ENCODE results near the gene USP36. TPM values are rescaled to one million over a fixed set of nuclear protein-coding genes. Genes with fewer than 3 reads are reported as not detected.
"Not testable (repeated sequence)": the region's sequence is repeated elsewhere in the genome, so short reads cannot be mapped to it uniquely, and the experiment has no call there.

The USP36 gene
- 30.5 TPM for polyA plus RNA-seq (ENCODE audit: insufficient read length)

DNA sequence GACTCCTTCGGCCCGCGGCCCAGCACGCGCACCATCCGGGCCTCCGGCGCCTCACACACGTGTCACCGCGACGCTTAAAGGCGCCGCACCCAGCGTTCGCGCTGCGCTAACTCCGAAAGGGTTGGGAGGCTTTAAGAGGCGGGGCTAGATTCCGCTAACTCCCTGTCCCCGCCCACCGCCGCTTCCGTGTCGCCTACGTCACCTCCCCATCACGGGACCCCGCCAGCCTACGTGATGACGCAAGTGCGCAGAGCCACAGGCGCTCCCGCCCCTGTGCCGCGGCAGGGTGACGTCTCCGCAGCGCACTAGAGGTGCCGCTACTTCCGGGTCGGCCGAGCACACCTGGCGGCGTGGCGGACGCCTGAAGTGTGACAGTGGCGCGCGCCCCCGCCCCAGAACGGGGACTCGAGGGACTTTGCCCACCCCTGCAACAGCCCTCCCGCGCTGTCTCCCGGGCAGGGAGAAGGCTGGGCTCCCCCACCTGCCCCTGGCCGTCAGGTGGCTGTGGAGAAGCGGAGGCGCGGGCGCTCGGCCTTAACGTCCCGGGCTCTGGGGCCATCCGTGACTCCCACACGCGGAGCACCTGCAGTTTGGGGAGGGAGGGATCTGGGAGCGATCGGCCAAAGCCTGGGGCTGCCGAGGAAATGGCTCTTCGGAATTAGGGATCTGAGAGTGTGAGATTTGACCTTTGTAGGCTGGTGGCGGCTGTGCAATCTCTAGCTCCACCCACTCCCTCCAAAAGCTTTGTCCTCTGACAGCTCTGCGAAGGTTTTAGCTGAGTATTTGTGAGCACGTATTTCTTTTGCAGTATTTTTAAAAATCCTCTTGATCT, at the start of gene USP36:
Gene USP36, minus strand, starts transcription at position 35 of the 832 bp plus-strand sequence. CDS start 4,451 bp downstream, outside the sequence.
- peak; percentile 99 for DNase-seq

- DNase-seq = not testable (repeated sequence)
Measured at GRCh38 chr17:78890096-78890495, 49.5 kb upstream of the USP36 start.

GRCh38 chr17:78889531-78889930, 48.9 kb upstream of the USP36 start:
- DNase-seq = no peak

DNA sequence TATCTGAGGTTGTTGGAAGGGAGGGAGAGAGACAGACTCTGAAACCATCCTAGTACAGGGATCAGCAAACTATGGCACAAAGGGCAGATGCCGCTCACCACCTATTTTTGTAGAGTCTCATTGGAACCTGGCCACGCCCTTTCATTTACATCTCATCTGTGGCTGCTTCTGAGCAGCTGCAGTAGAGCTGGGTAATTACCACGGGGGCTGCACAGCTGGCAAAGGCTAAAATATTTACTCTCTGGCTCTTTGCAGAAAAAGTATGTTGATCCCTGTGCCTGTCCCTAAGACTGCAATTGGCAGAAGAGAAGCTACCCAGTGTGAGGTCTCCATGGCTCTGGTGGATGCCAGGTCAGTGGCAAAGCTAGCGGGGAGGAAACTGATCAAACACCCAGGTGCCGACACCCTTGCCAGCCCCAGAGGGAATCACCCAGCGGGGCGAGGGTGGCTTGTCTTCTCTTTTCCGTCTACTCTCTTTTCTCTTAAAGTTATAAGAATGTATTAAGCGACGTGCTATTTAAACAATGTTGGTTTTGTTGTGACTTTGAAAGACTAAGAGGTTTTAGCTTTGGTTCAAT, 48.4 kb upstream of the USP36 start:
- DNase-seq = no peak

GRCh38 chr17:78886954-78887353, 46.3 kb upstream of the USP36 start:
- DNase-seq = no peak

DNA sequence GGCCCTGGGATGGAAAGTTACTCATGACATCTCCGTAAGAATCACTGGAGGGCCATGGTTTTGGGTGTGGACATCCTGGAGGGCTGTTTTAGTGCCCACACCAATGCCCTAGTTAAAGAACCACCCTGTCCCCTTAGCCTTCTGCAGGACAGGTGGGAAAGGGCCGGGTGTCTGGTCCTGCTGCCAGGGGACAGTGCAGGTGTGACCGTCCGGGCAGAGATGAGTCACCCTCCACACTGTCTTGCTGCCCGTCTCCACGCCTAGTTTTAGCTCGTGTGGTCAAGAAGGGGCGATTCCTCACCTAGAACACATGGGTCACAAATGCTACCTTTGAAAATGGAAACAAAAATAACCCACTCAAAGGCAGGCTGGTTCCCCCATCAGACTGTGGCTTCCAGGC, 45.3 kb upstream of the USP36 start:
- DNase-seq = no peak

- DNase-seq = no peak
Measured at GRCh38 chr17:78884876-78885667, 44.5 kb upstream of the USP36 start.

- no peak for DNase-seq
Measured at GRCh38 chr17:78884148-78884825, 43.7 kb upstream of the USP36 start.

GRCh38 chr17:78883533-78884131, 43.0 kb upstream of the USP36 start:
- peak; percentile 88 for DNase-seq

DNA sequence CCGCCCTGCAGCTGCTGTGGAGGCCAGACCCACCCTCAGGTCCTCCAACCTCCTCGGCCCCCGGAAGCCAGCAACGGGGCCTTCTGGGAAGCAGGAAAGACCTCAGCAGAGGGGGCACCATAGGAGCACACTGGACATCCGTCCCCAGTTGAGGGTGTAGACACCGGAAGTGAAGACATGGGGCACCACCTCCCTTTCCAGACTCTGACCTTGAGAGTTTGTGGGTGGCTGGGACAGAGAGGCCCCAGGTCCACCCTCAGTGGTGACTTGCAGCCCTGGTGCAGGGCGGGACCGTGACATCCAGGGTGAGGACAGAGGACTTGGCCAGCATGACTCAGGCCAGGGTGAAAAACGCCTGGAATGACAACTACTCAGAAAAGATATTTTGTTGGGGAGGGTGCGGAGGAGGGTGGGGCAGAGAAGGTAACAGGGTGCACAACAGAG, 42.5 kb upstream of the USP36 start:
- peak; percentile 75 for DNase-seq

- DNase-seq = no peak
Measured at GRCh38 chr17:78882540-78883088, 42.0 kb upstream of the USP36 start.

DNA sequence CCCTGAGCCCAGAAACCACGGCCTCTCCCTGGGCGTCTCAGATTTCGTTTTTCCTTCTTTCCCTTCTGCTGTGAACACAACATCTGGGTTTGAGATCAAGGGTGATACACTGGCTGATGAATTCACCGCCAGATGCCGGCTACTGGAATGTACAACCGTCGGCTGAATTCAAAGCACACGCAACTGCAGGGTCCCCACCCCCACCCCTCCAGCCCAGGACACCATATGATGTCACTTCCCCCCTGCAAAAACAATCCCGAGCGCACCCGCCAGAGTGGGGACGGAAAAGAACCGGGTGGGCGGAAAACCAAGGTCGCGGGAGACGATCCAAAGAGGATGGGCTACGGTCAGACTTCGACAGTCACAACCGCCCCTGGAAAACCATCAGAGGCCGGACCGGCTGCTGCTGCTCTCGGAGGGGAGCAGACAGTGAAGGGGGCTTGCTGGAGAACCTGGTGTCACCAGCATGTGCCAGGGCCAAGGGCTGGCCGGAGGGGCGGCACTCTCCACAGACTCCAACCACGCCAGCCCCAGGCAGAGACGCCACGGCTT, 39.1 kb upstream of the USP36 start:
- peak; percentile 91 for DNase-seq

DNA sequence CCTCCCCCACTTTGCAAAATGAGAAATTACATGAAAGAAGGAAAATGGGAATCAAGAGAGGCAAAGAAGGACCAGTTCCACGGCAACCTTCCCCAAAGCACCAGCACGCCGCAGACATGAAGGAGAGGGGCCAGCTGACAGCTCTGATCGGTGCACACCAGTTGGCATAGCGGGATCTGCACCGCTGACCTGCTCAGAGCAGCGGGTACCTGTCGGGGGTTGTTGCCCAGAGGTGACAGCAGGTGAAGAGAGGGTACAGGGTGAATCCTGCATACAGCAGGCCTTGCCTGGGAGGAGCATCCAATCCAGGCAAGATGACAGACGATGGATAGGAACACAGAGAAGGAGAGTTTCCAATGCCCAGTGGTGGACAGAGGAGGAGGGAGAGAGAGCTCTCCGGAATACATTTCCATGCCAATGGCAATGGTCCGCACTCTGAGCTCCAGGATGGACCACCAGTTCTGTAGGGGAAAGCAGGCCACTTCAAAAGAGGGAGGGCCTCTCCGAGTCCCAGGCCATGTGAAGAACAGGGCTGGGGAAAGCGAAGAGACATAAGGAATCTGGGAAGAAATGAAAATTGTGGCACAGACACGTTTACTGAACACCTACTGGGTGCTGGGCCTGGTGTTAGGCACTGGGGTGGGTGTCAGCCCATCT, 38.4 kb upstream of the USP36 start:
- DNase-seq = peak; percentile 44

DNA sequence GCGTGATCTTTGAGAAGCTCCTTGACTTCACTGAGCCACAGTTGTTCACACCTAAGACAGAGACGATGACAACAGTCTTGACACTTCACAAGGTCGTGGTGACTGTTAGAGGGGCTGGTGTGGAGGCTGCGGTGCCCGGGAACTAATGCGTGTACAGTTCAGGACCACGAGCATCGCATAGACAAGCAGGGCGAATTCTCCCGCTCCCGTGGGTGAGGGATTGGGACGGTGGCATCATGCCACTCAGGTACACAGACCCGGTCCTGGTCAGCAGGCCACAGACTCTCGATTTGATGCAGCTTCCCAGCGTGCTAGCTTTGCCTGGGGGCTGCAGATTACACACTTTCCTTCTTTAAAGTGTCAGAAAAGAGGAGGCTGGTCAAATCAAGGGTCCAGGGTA, 37.6 kb upstream of the USP36 start:
- DNase-seq = no peak

- not testable (repeated sequence) for DNase-seq
Measured at GRCh38 chr17:78876954-78877517, 36.4 kb upstream of the USP36 start.

DNA sequence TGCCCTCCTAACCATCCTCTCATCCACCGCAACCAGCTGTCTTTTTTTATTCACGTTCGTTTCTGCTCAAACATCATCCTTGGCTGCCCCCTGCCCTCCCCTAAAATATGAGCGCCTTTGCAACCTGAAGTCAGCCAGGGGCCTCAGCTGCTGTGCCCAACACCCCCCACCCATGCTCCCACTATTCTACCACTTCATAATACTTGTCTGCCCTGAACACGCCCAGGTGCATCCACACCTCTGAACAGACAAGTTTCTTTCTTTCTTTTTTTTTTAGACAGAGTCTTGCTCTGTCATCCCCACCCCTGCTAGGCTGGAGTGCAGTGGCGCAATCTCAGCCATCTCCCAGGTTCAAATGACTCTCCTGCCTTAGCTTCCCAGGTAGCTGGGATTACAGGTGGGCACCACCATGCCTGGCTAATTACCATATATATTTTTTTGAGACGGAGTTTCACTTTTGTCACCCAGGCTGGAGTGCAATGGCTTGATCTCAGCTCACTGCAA, 35.5 kb upstream of the USP36 start:
- no peak for DNase-seq

DNA sequence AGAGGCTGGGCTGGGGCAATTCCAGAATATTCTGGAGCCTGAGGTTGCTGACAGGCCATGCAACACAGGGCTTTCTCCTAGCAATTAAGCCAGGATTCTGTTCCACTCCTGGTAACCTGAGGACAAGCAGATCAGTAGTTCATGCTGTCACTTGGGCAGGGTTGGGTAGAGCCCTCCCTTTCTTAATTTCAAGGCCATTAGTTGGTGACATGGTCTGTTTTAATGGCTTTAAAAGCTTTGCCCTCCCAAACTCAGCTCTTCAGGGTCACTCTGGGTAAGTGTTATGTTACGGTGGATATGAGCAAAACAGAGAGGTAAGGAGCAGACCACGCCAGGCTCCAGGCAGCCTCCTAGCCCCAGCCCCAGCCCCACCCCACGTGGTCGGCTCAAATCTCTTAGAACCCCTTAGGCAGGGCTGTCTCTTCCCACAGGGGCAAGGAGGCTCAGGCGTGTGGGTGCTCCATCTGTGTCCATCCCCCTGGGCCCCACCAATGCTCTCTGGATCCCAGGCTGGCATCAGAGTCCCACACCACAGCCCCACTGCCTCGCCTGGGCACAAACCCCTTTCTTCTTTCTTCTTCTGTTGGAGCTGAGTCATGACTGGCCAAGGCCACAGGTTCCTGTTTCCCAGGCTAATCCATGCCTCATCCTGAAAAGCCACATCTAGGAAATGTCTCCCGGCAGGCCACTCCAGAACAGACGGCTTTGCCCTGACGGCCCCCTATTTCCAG, 34.9 kb upstream of the USP36 start:
- no peak for DNase-seq

- peak; percentile 48 for DNase-seq
Measured at GRCh38 chr17:78873519-78874340, 33.1 kb upstream of the USP36 start.

- DNase-seq = no peak
Measured at GRCh38 chr17:78872486-78872885, 31.9 kb upstream of the USP36 start.

All from hindlimb muscle (tissue), 1 donor.